K562 (cell line): ENCODE measurements around the gene IMMP2L.

Source experiments
- ARNT ChIP-seq, 2 experiments: fragments of 450-650 bp; IDR thresholded peaks; 2 replicates each; pipeline ENCODE4 v1.6.1; 2016; ENCODE audit warnings: mild to moderate bottlenecking in 1 of 2
- ATF3 ChIP-seq, 2 experiments: fragments of 450-650 bp in 1 of 2; sonication (generic) in 1 of 2; formaldehyde crosslinking in 1 of 2; IDR thresholded peaks in 1 of 2; conservative IDR thresholded peaks in 1 of 2; 2 replicates each; pipeline versions ENCODE4 v1.6.1 to v1.8.1; 2016 to 2023; ENCODE audit warnings: mild to moderate bottlenecking in 2 of 2, moderate library complexity in 2 of 2, inconsistent platforms in 1 of 2, missing genetic modification reagents in 1 of 2
- MTA1 ChIP-seq: fragments of 450-650 bp; IDR thresholded peaks from 2 replicates; pipeline ENCODE4 v1.6.1; 2017; ENCODE audit warnings: borderline replicate concordance
- MXI1 ChIP-seq: IDR thresholded peaks from 2 replicates; pipeline ENCODE4 v1.6.1; 2011; ENCODE audit warnings: low read depth, mild to moderate bottlenecking, improper control_type of control experiment, low read length
- NR2C2 ChIP-seq, 2 experiments: fragments of 200-800 bp in 1 of 2; sonication (Bioruptor generic) in 1 of 2; sonication (generic) in 1 of 2; formaldehyde crosslinking in 1 of 2; IDR thresholded peaks; 2 replicates each; pipeline versions ENCODE4 v1.6.1 to v1.8.0; 2016 to 2022; ENCODE audit warnings: mild to moderate bottlenecking in 1 of 2, missing compliant biosample characterization in 1 of 2, missing genetic modification characterization in 1 of 2, missing genetic modification reagents in 1 of 2
- POLR2A ChIP-seq: fragments of 450-650 bp; conservative IDR thresholded peaks from 2 replicates; pipeline ENCODE4 v1.6.1; 2016
- RBBP5 ChIP-seq: fragments of 200-600 bp; sonication (generic); IDR thresholded peaks from 2 replicates; pipeline ENCODE4 v1.6.1; 2012; ENCODE audit warnings: borderline replicate concordance, mild to moderate bottlenecking, low read length, control low read depth, inconsistent platforms; ENCODE audit not compliant: insufficient read depth, poor library complexity, severe bottlenecking
- SIRT6 ChIP-seq: IDR thresholded peaks from one replicate; pipeline ENCODE4 v1.6.1; 2012; ENCODE audit warnings: low read depth, mild to moderate bottlenecking, control low read depth, inconsistent platforms, low read length, moderate library complexity
- ZNF311 ChIP-seq: fragments of 250-450 bp; sonication (Bioruptor Pico); IDR thresholded peaks from 2 replicates; pipeline ENCODE4 v1.4.0; 2020; ENCODE audit warnings: mild to moderate bottlenecking, moderate library complexity

GRCh38 chr7:111362506-111363054 lies 199.7 kb downstream of the IMMP2L start:
- TF ChIP-seq ATF3 (IDR thresholded peaks at IDR 0.05) (no peak), ATF3 (CRISPR knock-in tag; conservative IDR thresholded peaks at IDR 0.05) (no peak), POLR2A (no peak), RBBP5 (no peak), SIRT6 (no peak), MXI1 (no peak), MTA1 (no peak), ARNT (IDR thresholded peaks at IDR 0.05) (no peak), ZNF311 (CRISPR knock-in tag) (no peak), NR2C2 (CRISPR knock-in tag; IDR thresholded peaks at IDR 0.05) (no peak), NR2C2 (tag; IDR thresholded peaks at IDR 0.05) (no peak)
